Heart right ventricle (tissue), 16 donors: ENCODE measurements around the gene SRGAP3. TPM values are rescaled to one million over a fixed set of nuclear protein-coding genes. Genes with fewer than 3 reads are reported as not detected.

Source experiments
- ATAC-seq, 8 donors: fragments of 200-7000 bp; cut with Tn5 transposase; one replicate each; pipeline ENCODE4 v1.9.1; 2020; ENCODE audit warnings: mild to moderate bottlenecking in 8 of 8, moderate library complexity in 8 of 8, moderate number of reproducible peaks in 1 of 8
- DNase-seq, 2 donors: peaks; one replicate each; pipeline ENCODE4 v3.0.0-alpha.2; 2020
- H3K27ac ChIP-seq, 10 donors: fragments of 200-600 bp; sonication (generic) in 2 of 10; one replicate each; pipeline versions ENCODE4 v1.5.0 to v1.8.0; 2020 to 2022; ENCODE audit warnings: mild to moderate bottlenecking in 3 of 10
- H3K27me3 ChIP-seq, 7 donors: fragments of 200-600 bp; one replicate each; pipeline ENCODE4 v1.8.0; 2021 to 2022; ENCODE audit warnings: mild to moderate bottlenecking in 2 of 7
- H3K36me3 ChIP-seq, 9 donors: fragments of 200-600 bp; sonication (generic) in 1 of 9; one replicate each; pipeline versions ENCODE4 v1.5.0 to v1.8.0; 2020 to 2022; ENCODE audit warnings: mild to moderate bottlenecking in 2 of 9
- H3K4me1 ChIP-seq, 9 donors: fragments of 200-600 bp; sonication (generic) in 1 of 9; one replicate each; pipeline versions ENCODE4 v1.5.0 to v1.8.0; 2020 to 2022; ENCODE audit warnings: mild to moderate bottlenecking in 4 of 9
- H3K4me3 ChIP-seq, 10 donors: fragments of 200-600 bp; sonication (generic) in 2 of 10; one replicate each; pipeline versions ENCODE4 v1.5.0 to v1.8.0; 2020 to 2022; ENCODE audit warnings: mild to moderate bottlenecking in 7 of 10, moderate library complexity in 2 of 10
- H3K9me3 ChIP-seq, 11 donors: fragments of 200-600 bp in 10 of 11; sonication (generic) in 2 of 11; one replicate each; pipeline versions ENCODE4 v1.5.0 to v1.8.0; 2013 to 2022; ENCODE audit warnings: mild to moderate bottlenecking in 2 of 11, control low read depth in 1 of 11, moderate library complexity in 1 of 11
- WGBS, 2 donors: extraction: QIAGEN DNeasy Blood & Tissue Kit; methylation state at CpG; one replicate each; pipeline ENCODE4 v1.1.7; 2013; ENCODE audit warnings: inconsistent platforms in 1 of 2; 5-methylcytosine and 5-hydroxymethylcytosine counted together
- intact Hi-C, 10 donors: fragments of 100-400 bp; cut with DNase I; formaldehyde crosslinking; loops; one replicate each; pipeline versions ENCODE4 v1.11.1 to v1.14.2; 2022
- polyA plus RNA-seq, 2 donors: library from polyadenylated mRNA; stranded (reverse); fragments of 200-250 nt; gene quantifications; one replicate each; pipeline ENCODE4 v1.2.3, GENCODE V29; 2013
- total RNA-seq, 10 donors: library from RNA; stranded (reverse); fragmentation: NEBNext Ultra II Directional in 3 of 10; extraction: Animal tissue kit (Norgen Biotek cat#: 25700) in 3 of 10; gene quantifications; one replicate each; pipeline versions ENCODE4 v1.2.1 to v1.2.4, GENCODE V29; 2021 to 2023
- TF ChIP-seq, protein P1 (sequence below), 9 donors: fragments of 200-600 bp; sonication (generic) in 2 of 9; IDR thresholded peaks; one replicate each; pipeline versions ENCODE4 v1.5.0 to v1.8.0; 2021 to 2022; ENCODE audit warnings: antibody characterized with exemption in 9 of 9, mild to moderate bottlenecking in 5 of 9, moderate library complexity in 1 of 9
- donor health status: Arrhythmogenic right ventricular cardiomyopathy.
- donor health status: ischemic (EF 13 %, LVEDD 7.1; RV severe dilation, severe dysfunction).
- donor health status: healthy with polysubstance abuse.
- donor health status: DM: no; HTN: yes; CAD: no.
- donor health status: DM: no; HTN: no; CAD: no.
- donor health status: ischemic (EF 25% LVEDD 6.9; RV normal size, moderate dysfunction).
- donor health status: ischemic (EF 25% LVEDD 5.7; RV mildly dilated, moderate dysfunction).
- donor health status: healthy.
- donor health status: DM: yes; HTN: yes; CAD: no.
- donor health status: Ischemic cardiomyopathy.
- donor health status: ischemic (EF 35%, LVEDD 5.7; RV mildly dilated, moderate dysfunction).
- donor health status: nonischemic (EF 11% LVEDD 7.7; RV severe dilation, severe dysfunction).
- donor health status: DM: yes; HTN: yes; CAD: no.
- donor health status: PGD.
- donor health status: ischemic (EF 29% LVEDD 5.4; RV normal size, mild dysfunction).
- donor health status: nonischemic (EF 23%, LVEDD 6.1; RV moderate dilation, normal function).

SRGAP3 gene
- total and polyA plus RNA-seq, 12 donors = 0.67 to 16.1 (median 10.6) TPM

DNA sequence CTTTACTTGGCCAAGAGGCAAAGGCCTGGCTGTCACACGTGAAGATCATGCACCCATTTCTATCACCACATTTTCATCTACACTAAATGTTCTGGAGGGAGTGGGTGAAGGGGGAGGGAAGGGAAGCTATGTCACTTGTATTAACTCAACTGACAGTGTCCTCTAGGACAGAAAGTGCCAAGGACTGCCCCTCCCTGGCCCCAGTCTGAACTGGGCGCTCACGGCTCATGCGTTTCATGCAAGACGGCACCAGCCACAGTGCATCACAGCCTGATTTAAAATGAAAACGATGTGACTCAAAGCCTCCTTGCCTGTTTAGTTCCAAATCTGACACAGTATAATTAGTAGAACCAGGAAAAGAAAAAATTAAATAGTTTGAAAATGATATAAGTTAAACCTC is 265.4 kb downstream of the SRGAP3 start:
- DNase-seq (no peak), ATAC-seq (no peak)
- Histone ChIP-seq H3K36me3 (peaks cover 0 to 5% (median 0%) of the 10 kb centered on the region in 9 donors), H3K4me1 (peaks cover 0 to 32% (median 8%) of the 10 kb centered on the region in 9 donors), H3K4me3 (no peak overlapping the region), H3K27ac (no peak overlapping the region), H3K9me3 (peaks cover 0 to 6% (median 0%) of the 10 kb centered on the region in 11 donors), H3K27me3 (no peaks in the 10 kb centered on the region)
- TF ChIP-seq, protein P1, sequence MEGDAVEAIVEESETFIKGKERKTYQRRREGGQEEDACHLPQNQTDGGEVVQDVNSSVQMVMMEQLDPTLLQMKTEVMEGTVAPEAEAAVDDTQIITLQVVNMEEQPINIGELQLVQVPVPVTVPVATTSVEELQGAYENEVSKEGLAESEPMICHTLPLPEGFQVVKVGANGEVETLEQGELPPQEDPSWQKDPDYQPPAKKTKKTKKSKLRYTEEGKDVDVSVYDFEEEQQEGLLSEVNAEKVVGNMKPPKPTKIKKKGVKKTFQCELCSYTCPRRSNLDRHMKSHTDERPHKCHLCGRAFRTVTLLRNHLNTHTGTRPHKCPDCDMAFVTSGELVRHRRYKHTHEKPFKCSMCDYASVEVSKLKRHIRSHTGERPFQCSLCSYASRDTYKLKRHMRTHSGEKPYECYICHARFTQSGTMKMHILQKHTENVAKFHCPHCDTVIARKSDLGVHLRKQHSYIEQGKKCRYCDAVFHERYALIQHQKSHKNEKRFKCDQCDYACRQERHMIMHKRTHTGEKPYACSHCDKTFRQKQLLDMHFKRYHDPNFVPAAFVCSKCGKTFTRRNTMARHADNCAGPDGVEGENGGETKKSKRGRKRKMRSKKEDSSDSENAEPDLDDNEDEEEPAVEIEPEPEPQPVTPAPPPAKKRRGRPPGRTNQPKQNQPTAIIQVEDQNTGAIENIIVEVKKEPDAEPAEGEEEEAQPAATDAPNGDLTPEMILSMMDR (IDR thresholded peaks at IDR 0.05) = no peak
- 90 to 98% methylated on average over 6 of the region's 6 CpGs for WGBS, 2 donors
- intact Hi-C loops = no loop called here

DNA sequence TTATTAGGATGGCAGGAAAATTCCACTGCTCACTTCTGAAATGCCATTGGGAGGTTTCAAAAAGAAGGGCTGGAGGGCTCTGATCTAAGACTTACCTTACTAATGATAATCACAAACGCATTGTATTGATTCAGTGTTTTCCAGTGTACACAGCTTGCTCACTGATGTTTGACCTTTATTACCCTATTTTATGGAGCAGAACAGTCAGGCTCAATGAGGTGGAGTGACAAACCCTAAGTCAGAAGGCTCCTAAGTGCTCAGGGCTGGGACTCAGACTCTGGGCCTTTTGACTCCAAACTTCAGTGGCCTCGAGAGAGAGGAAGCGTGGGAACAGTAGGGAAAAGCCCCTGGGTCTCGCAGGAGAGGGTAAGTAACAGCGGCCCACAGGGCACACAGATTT is 265.9 kb downstream of the SRGAP3 start:
- peaks cover 0 to 32% (median 6%) of the 10 kb centered on the region in 9 donors for H3K4me1 ChIP-seq
- intact Hi-C loops = no loop called here
- WGBS, 2 donors = 96 to 98% methylated on average over 5 of the region's 5 CpGs
- DNase-seq (no peak), ATAC-seq (no peak)
- H3K9me3 ChIP-seq = peaks cover 0 to 10% (median 0%) of the 10 kb centered on the region in 11 donors
- H3K27me3 ChIP-seq = no peaks in the 10 kb centered on the region
- TF ChIP-seq, protein P1 (IDR thresholded peaks at IDR 0.05) = no peak
- no peak overlapping the region for H3K4me3 ChIP-seq
- no peak overlapping the region for H3K27ac ChIP-seq
- peaks cover 0 to 5% (median 0%) of the 10 kb centered on the region in 9 donors for H3K36me3 ChIP-seq

GRCh38 chr3:8983026-8983425 is 266.4 kb downstream of the SRGAP3 start:
- no peak overlapping the region for H3K4me3 ChIP-seq
- TF ChIP-seq, protein P1 (IDR thresholded peaks at IDR 0.05) = no peak
- peaks cover 0 to 5% (median 0%) of the 10 kb centered on the region in 9 donors for H3K36me3 ChIP-seq
- no peak for ATAC-seq
- WGBS, 2 donors = 72 to 88% methylated on average over 1 of the region's 1 CpG
- DNase-seq = no peak
- H3K27me3 ChIP-seq = no peaks in the 10 kb centered on the region
- peaks cover 0 to 12% (median 0%) of the 10 kb centered on the region in 11 donors for H3K9me3 ChIP-seq
- H3K27ac ChIP-seq = peak overlapping the region in 1 of 10 donors; percentile 32
- intact Hi-C loops = no loop called here
- peaks cover 0 to 29% (median under 1%) of the 10 kb centered on the region in 9 donors for H3K4me1 ChIP-seq

GRCh38 chr3:8982509-8982908 is 266.9 kb downstream of the SRGAP3 start:
- 35 to 46% methylated on average over 5 of the region's 5 CpGs for WGBS, 2 donors
- DNase-seq = no peak
- Histone ChIP-seq H3K36me3 (peaks cover 0 to 5% (median 0%) of the 10 kb centered on the region in 9 donors), H3K4me3 (no peak overlapping the region), H3K4me1 (peaks cover 0 to 24% (median 0%) of the 10 kb centered on the region in 9 donors), H3K27ac (no peak overlapping the region), H3K9me3 (peaks cover 0 to 12% (median 0%) of the 10 kb centered on the region in 11 donors), H3K27me3 (no peaks in the 10 kb centered on the region)
- TF ChIP-seq, protein P1 (IDR thresholded peaks at IDR 0.05) = no peak
- peak in 4 of 8 donors; percentile 45 to 56 (median 50) for ATAC-seq
- intact Hi-C loops = no loop called here
